ENCODE data around the gene ASPSCR1.

ASPSCR1 gene

GRCh38 chr17:82064433-82065192 is 87.2 kb downstream of the ASPSCR1 start:
- H3K9me2 ChIP-seq (replicated peaks; ENCODE audit: insufficient read depth, low read length), result no peaks in the 10 kb centered on the region
- H3F3A ChIP-seq (ENCODE audit: insufficient read depth), result no peaks in the 10 kb centered on the region
- no peaks in the 10 kb centered on the region for H3K27me3 ChIP-seq (ENCODE audit: low read length)
- peaks cover 8% of the 10 kb centered on the region; the same call in 1 of the 2 replicates for H3K79me2 ChIP-seq (ENCODE audit: insufficient read depth, low read length)
- H3K4me2 ChIP-seq (ENCODE audit: low read depth, low read length, poor library complexity, severe bottlenecking), result peak overlapping the region; percentile 62
- no peaks in the 10 kb centered on the region for H4K20me1 ChIP-seq (ENCODE audit: low read depth, low read length)
- H3K4me3 ChIP-seq (ENCODE audit: insufficient read depth, low read length, poor library complexity, severe bottlenecking), result peak overlapping the region; percentile 59
- H3K27ac ChIP-seq (ENCODE audit: low read depth, low read length), result peak overlapping the region; percentile 39
- peak overlapping the region; percentile 92 for H3K9ac ChIP-seq (ENCODE audit: low read length)
- H3K9me3 ChIP-seq (ENCODE audit: insufficient read depth, low read length), result no peaks in the 10 kb centered on the region
- no peaks in the 10 kb centered on the region for H3K36me3 ChIP-seq (ENCODE audit: low read length)
- H2AFZ ChIP-seq (ENCODE audit: low read depth, low read length, severe bottlenecking), result no peak overlapping the region
- TF ChIP-seq EZH2phosphoT487 (conservative IDR thresholded peaks at IDR 0.05; ENCODE audit: low read length) (no peak), CTCF (IDR thresholded peaks at IDR 0.05; ENCODE audit: insufficient read depth, low read length, poor library complexity, severe bottlenecking) (no peak)

GRCh38 chr17:82065193-82065637 is 87.8 kb downstream of the ASPSCR1 start:
- no peak overlapping the region for H2AFZ ChIP-seq (ENCODE audit: low read depth, low read length, severe bottlenecking)
- H3K79me2 ChIP-seq (ENCODE audit: insufficient read depth, low read length), result peaks cover 8% of the 10 kb centered on the region; the same call in 1 of the 2 replicates
- H3K9ac ChIP-seq (ENCODE audit: low read length), result peak overlapping the region; percentile 92
- TF ChIP-seq CTCF (IDR thresholded peaks at IDR 0.05; ENCODE audit: insufficient read depth, low read length, poor library complexity, severe bottlenecking) (no peak), EZH2phosphoT487 (conservative IDR thresholded peaks at IDR 0.05; ENCODE audit: low read length) (no peak)
- H3K27ac ChIP-seq (ENCODE audit: low read depth, low read length), result peak overlapping the region; percentile 39
- no peaks in the 10 kb centered on the region for H3K9me3 ChIP-seq (ENCODE audit: insufficient read depth, low read length)
- H3K36me3 ChIP-seq (ENCODE audit: low read length), result no peaks in the 10 kb centered on the region
- no peaks in the 10 kb centered on the region for H3K27me3 ChIP-seq (ENCODE audit: low read length)
- no peaks in the 10 kb centered on the region for H4K20me1 ChIP-seq (ENCODE audit: low read depth, low read length)
- no peaks in the 10 kb centered on the region for H3F3A ChIP-seq (ENCODE audit: insufficient read depth)
- peak overlapping the region; percentile 62 for H3K4me2 ChIP-seq (ENCODE audit: low read depth, low read length, poor library complexity, severe bottlenecking)
- H3K4me3 ChIP-seq (ENCODE audit: insufficient read depth, low read length, poor library complexity, severe bottlenecking), result peak overlapping the region; percentile 59
- H3K9me2 ChIP-seq (replicated peaks; ENCODE audit: insufficient read depth, low read length), result no peaks in the 10 kb centered on the region

- Histone ChIP-seq H3K27ac (ENCODE audit: low read depth, low read length) (peak within 1 kb of the TSS; percentile 39), H3K4me3 (ENCODE audit: insufficient read depth, low read length, poor library complexity, severe bottlenecking) (peak within 1 kb of the TSS; percentile 59), H3K27me3 (ENCODE audit: low read length) (no peaks in the 10 kb centered on the region), H3F3A (ENCODE audit: insufficient read depth) (no peaks in the 10 kb centered on the region), H3K79me2 (ENCODE audit: insufficient read depth, low read length) (peaks cover 8% of the 10 kb centered on the region; the same call in 1 of the 2 replicates), H3K9me3 (ENCODE audit: insufficient read depth, low read length) (no peaks in the 10 kb centered on the region), H2AFZ (ENCODE audit: low read depth, low read length, severe bottlenecking) (peak within 1 kb of the TSS; percentile 75), H3K9ac (ENCODE audit: low read length) (peak within 1 kb of the TSS; percentile 92), H3K36me3 (ENCODE audit: low read length) (no peaks in the 10 kb centered on the region), H3K9me2 (replicated peaks; ENCODE audit: insufficient read depth, low read length) (no peaks in the 10 kb centered on the region), H3K4me2 (ENCODE audit: low read depth, low read length, poor library complexity, severe bottlenecking) (peak within 1 kb of the TSS; percentile 85), H4K20me1 (ENCODE audit: low read depth, low read length) (no peaks in the 10 kb centered on the region)
- TF ChIP-seq CTCF (IDR thresholded peaks at IDR 0.05; ENCODE audit: insufficient read depth, low read length, poor library complexity, severe bottlenecking) (no peak), EZH2phosphoT487 (conservative IDR thresholded peaks at IDR 0.05; ENCODE audit: low read length) (no peak)
These were observed 88.3 kb downstream of the ASPSCR1 start, which contains the start of gene DUS1L for GRCh38 chr17:82065638-82066303. Gene DUS1L (minus strand): TSS chr17:82065804. CDS start chr17:82065059, 745 bp downstream.

Data from SU-DHL-6 (cell line).